ENCODE measurements around the gene TLK2.
"Not testable (repeated sequence)": the region's sequence is repeated elsewhere in the genome, so short reads cannot be mapped to it uniquely, and the experiment has no call there.

GRCh38 chr17:62543278-62543775, 64.7 kb downstream of the TLK2 start:
- TF ChIP-seq CTCF (IDR thresholded peaks at IDR 0.05); SIN3A (IDR thresholded peaks at IDR 0.05; ENCODE audit: borderline replicate concordance, insufficient read depth, low read depth, low read length); POLR2AphosphoS5 (IDR thresholded peaks at IDR 0.05; ENCODE audit: low read depth, low read length); REST (IDR thresholded peaks at IDR 0.05; ENCODE audit: insufficient read depth in 1 of 2, low read depth in 2 of 2, low read length in 1 of 2): not testable (repeated sequence)

Data from Panc1 (cell line).